H1 (cell line): Measurements from ENCODE around the gene FAM120C. TPM values are rescaled to one million over a fixed set of nuclear protein-coding genes. Genes with fewer than 3 reads are reported as not detected.

Source experiments
- E2F6 ChIP-seq: IDR thresholded peaks from 2 replicates; pipeline ENCODE4 v1.6.1; 2012; ENCODE audit warnings: inconsistent platforms
- polyA plus RNA-seq, 7 experiments: library from polyadenylated mRNA; depleted of rRNA in 3 of 7; stranded (reverse) in 5 of 7; unstranded in 2 of 7; fragments of >200 nt in 5 of 7; fragments of 200-250 nt in 2 of 7; gene quantifications; 1 replicate in 5 of 7; 2 replicates in 1 of 7; 4 replicates in 1 of 7; pipeline versions ENCODE4 v1.2.1 to v1.2.3, GENCODE V29; 2011 to 2013; ENCODE audit warnings: missing spikeins in 2 of 7, mixed read lengths in 2 of 7
- total RNA-seq: library from RNA; stranded (reverse); fragmentation: NEBNext Ultra II Directional; extraction: Animal tissue kit (Norgen Biotek cat#: 25700); gene quantifications from 2 replicates; pipeline ENCODE4 v1.2.1, GENCODE V29; 2021

Gene FAM120C
- total and polyA plus RNA-seq, 2 of the 8 experiments (the other 6 are each of a cell fraction or from before 2014, with no cell fraction given) = 4.4 to 8.1 TPM

- no peak for TF ChIP-seq E2F6
Measured at GRCh38 chrX:54223581-54223980, 40.5 kb upstream of the FAM120C start (continued).
